ENCODE measurements around the gene GFAP. TPM values are rescaled to one million over a fixed set of nuclear protein-coding genes. Genes with fewer than 3 reads are reported as not detected.

Gene GFAP
- total and polyA plus RNA-seq, 12 donors = 0.39 to 9.1 (median 1.4) TPM; not detected in 1

- WGBS, 4 donors = 81 to 84% (median 83%) methylated on average over 11 to 19 of the region's 19 CpGs
- peak in 3 of 7 donors; percentile 8 to 11 (median 10) for DNase-seq
- intact Hi-C loops (cut with DNase I) = loop anchor here (5.0 kb wide), 2 partner anchors 99 to 174 kb away; no protein-coding TSS in a partner anchor
These were observed 7.6 kb upstream of the GFAP start for GRCh38 chr17:44922746-44923470.

DNA sequence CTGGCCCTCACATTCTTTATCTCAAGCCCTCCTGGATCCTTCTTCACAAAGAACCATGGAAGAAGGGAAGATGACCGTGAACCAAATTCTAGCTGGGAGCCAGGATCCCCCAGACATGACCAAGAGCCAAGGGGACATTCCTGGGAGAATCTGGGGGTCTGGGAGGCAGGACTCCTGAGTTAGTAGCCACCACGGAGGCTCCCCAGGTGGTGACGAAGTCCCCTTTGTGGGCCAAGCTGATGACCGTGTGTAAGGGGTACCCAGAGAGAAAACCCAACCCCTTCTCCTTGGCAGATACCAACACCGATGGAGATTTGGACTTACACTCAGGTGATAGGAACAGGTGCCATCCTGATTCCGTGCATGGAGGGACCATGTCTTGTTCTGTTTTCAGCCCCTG, 6.8 kb upstream of the GFAP start:
- Histone ChIP-seq H3K9me3 (replicated peaks in 1 of 3) (no peaks in the 10 kb centered on the region), H3K27me3 (no peaks in the 10 kb centered on the region), H3K4me3 (no peak overlapping the region), H3K27ac (no peak overlapping the region), H3K36me3 (replicated peaks in 1 of 2) (no peaks in the 10 kb centered on the region), H3K4me1 (replicated peaks in 1 of 2) (peaks cover 3 to 5% of the 10 kb centered on the region in 2 donors)
- DNase-seq = peak in 1 of 7 donors; percentile 13
- WGBS, 4 donors = 82 to 89% (median 88%) methylated on average over 5 to 6 of the region's 6 CpGs
- TF ChIP-seq, protein P1, sequence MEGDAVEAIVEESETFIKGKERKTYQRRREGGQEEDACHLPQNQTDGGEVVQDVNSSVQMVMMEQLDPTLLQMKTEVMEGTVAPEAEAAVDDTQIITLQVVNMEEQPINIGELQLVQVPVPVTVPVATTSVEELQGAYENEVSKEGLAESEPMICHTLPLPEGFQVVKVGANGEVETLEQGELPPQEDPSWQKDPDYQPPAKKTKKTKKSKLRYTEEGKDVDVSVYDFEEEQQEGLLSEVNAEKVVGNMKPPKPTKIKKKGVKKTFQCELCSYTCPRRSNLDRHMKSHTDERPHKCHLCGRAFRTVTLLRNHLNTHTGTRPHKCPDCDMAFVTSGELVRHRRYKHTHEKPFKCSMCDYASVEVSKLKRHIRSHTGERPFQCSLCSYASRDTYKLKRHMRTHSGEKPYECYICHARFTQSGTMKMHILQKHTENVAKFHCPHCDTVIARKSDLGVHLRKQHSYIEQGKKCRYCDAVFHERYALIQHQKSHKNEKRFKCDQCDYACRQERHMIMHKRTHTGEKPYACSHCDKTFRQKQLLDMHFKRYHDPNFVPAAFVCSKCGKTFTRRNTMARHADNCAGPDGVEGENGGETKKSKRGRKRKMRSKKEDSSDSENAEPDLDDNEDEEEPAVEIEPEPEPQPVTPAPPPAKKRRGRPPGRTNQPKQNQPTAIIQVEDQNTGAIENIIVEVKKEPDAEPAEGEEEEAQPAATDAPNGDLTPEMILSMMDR (IDR thresholded peaks at IDR 0.05) = no peak
- intact Hi-C loops (cut with DNase I) = loop anchor here (5.0 kb wide), 2 partner anchors 100 to 175 kb away; no protein-coding TSS in a partner anchor

More at GRCh38 chr17:44922746-44923470, 7.6 kb upstream of the GFAP start:
- Histone ChIP-seq H3K4me3 (no peak overlapping the region), H3K4me1 (replicated peaks in 1 of 2) (no peaks in the 10 kb centered on the region), H3K36me3 (replicated peaks in 1 of 2) (no peaks in the 10 kb centered on the region), H3K27me3 (no peaks in the 10 kb centered on the region), H3K27ac (no peak overlapping the region), H3K9me3 (replicated peaks in 1 of 3) (no peaks in the 10 kb centered on the region)
- TF ChIP-seq, protein P1 (IDR thresholded peaks at IDR 0.05) = no peak
- no peak for TF ChIP-seq POLR2A (IDR thresholded peaks at IDR 0.05)

- Histone ChIP-seq H3K36me3 (replicated peaks in 1 of 2) (no peaks in the 10 kb centered on the region), H3K4me1 (replicated peaks in 1 of 2) (peaks cover 9 to 11% of the 10 kb centered on the region in 2 donors), H3K4me3 (no peak overlapping the region), H3K27me3 (no peaks in the 10 kb centered on the region), H3K9me3 (replicated peaks in 1 of 3) (no peaks in the 10 kb centered on the region), H3K27ac (no peak overlapping the region)
- TF ChIP-seq, protein P1 (IDR thresholded peaks at IDR 0.05) = no peak
- no peak for TF ChIP-seq POLR2A (IDR thresholded peaks at IDR 0.05)
- intact Hi-C loops (cut with DNase I) = loop anchor here (2.0 to 5.0 kb wide), 3 partner anchors 99 to 176 kb away; no protein-coding TSS in a partner anchor
- peak in 3 of 7 donors; percentile 8 to 12 (median 11) for DNase-seq
- 64 to 78% (median 72%) methylated on average over 11 of the region's 11 CpGs for WGBS, 4 donors
These were observed 6.0 kb upstream of the GFAP start for GRCh38 chr17:44921122-44921882.

- WGBS, 4 donors = 77 to 100% (median 79%) methylated on average over 4 to 7 of the region's 7 CpGs
- Histone ChIP-seq H3K4me1 (replicated peaks in 1 of 2) (peaks cover 9 to 18% of the 10 kb centered on the region in 2 donors), H3K36me3 (replicated peaks in 1 of 2) (no peaks in the 10 kb centered on the region), H3K9me3 (replicated peaks in 1 of 3) (no peaks in the 10 kb centered on the region), H3K27ac (no peak overlapping the region), H3K4me3 (no peak overlapping the region), H3K27me3 (no peaks in the 10 kb centered on the region)
- peak in 3 of 7 donors; percentile 9 to 14 (median 12) for DNase-seq
- TF ChIP-seq, protein P1 (IDR thresholded peaks at IDR 0.05) = no peak
- TF ChIP-seq POLR2A (IDR thresholded peaks at IDR 0.05) = no peak
- intact Hi-C loops (cut with DNase I) = loop anchor here (2.0 to 5.0 kb wide), 3 partner anchors 100 to 177 kb away; no protein-coding TSS in a partner anchor
These were observed 5.3 kb upstream of the GFAP start for GRCh38 chr17:44920565-44920940.
